K562 (cell line): ENCODE results near the gene CAMK2N1. TPM values are rescaled to one million over a fixed set of nuclear protein-coding genes. Genes with fewer than 3 reads are reported as not detected.

ENCODE experiments used
- ATAC-seq: fragments of 200-7000 bp; cut with Tn5 transposase; 3 replicates; pipeline ENCODE4 v1.9.1; 2020; ENCODE audit warnings: moderate library complexity
- BruUV-seq: library from RNA; stranded (reverse); fragments of 400-500 nt; replicated peaks from 2 replicates; lab custom pipeline; 2021; lab: Mats Ljungman, UMichigan
- CTCF ChIA-PET: fragments of 300-600 bp; formaldehyde crosslinking; extraction: SDS; loops from one replicate; lab custom pipeline; 2021; ENCODE audit warnings: low intra/inter-chr PET ratio; lab: Yijun Ruan, JAX
- POLR2A ChIA-PET: fragments of 300-600, 350-650 bp; sonication (Branson Sonifier 250); formaldehyde crosslinking; extraction: SDS; loops from one replicate; lab custom pipeline; 2021; ENCODE audit warnings: antibody characterized with exemption, inconsistent platforms; lab: Yijun Ruan, JAX
- DNase-seq, 4 experiments: peaks; one replicate each; pipeline versions ENCODE4 v3.0.0 to v3.0.0-alpha.2; 2011 to 2018; ENCODE audit warnings: low spot score in 3 of 4, mixed read lengths in 3 of 4; ENCODE audit errors: extremely low read depth in 1 of 4
- FAIRE-seq: peaks from 2 replicates; lab custom pipeline; 2011; peaks lifted over from hg19 to GRCh38; lab: Jason Lieb, UNC
- H2AFZ ChIP-seq: 2 replicates; pipeline ENCODE4 v1.6.0; 2011; ENCODE audit warnings: low read depth, low read length, control low read depth, inconsistent platforms
- H3K27ac ChIP-seq: fragments of 200-600 bp; 3 replicates; pipeline ENCODE4 v1.8.0; 2011; ENCODE audit warnings: low read depth, mild to moderate bottlenecking, control low read depth, inconsistent platforms, low read length, moderate library complexity, mixed read lengths; ENCODE audit errors: extremely low read depth
- H3K27me3 ChIP-seq, 2 experiments: fragments of 300-600 bp in 1 of 2; 2 replicates in 1 of 2; 3 replicates in 1 of 2; pipeline versions ENCODE4 v1.6.0 to v1.8.0; 2011; ENCODE audit warnings: inconsistent platforms in 2 of 2, low read length in 2 of 2, mild to moderate bottlenecking in 1 of 2, mixed read lengths in 1 of 2, moderate library complexity in 1 of 2; ENCODE audit not compliant: control insufficient read depth in 2 of 2, insufficient read depth in 2 of 2
- H3K36me3 ChIP-seq: fragments of 300-600 bp; 3 replicates; pipeline ENCODE4 v1.8.0; 2011; ENCODE audit warnings: mild to moderate bottlenecking, low read length, inconsistent platforms; ENCODE audit not compliant: control insufficient read depth, insufficient read depth
- H3K4me1 ChIP-seq, 2 experiments: fragments of 200-600 bp in 1 of 2; replicated peaks in 1 of 2; 2 replicates in 1 of 2; 3 replicates in 1 of 2; pipeline versions ENCODE4 v1.5.1 to v1.8.0; 2011; ENCODE audit warnings: inconsistent platforms in 2 of 2, low read length in 2 of 2, mild to moderate bottlenecking in 1 of 2, mixed read lengths in 1 of 2, moderate library complexity in 1 of 2; ENCODE audit not compliant: control insufficient read depth in 2 of 2, insufficient read depth in 2 of 2
- H3K4me2 ChIP-seq: 2 replicates; pipeline ENCODE4 v1.6.1; 2011; ENCODE audit warnings: low read length, control low read depth, inconsistent platforms, mixed read lengths; ENCODE audit not compliant: insufficient read depth
- H3K4me3 ChIP-seq: fragments of 200-600 bp; sonication (generic), shearing (Covaris generic); 2 replicates; pipeline ENCODE4 v1.5.1; 2016; ENCODE audit warnings: control low read depth, inconsistent platforms
- H3K79me2 ChIP-seq: fragments of 200-600 bp; 3 replicates; pipeline ENCODE4 v1.8.0; 2011; ENCODE audit warnings: low read length, inconsistent platforms; ENCODE audit not compliant: control insufficient read depth, insufficient read depth
- H3K9ac ChIP-seq, 2 experiments: 2 replicates each; pipeline versions ENCODE4 v1.6.0 to v1.6.1; 2011; ENCODE audit warnings: low read depth in 2 of 2, low read length in 2 of 2, control low read depth in 1 of 2, inconsistent platforms in 1 of 2, mild to moderate bottlenecking in 1 of 2, mixed read lengths in 1 of 2; ENCODE audit not compliant: insufficient read depth in 1 of 2
- H3K9me1 ChIP-seq: one replicate; pipeline ENCODE4 v1.6.0; 2011; ENCODE audit warnings: inconsistent platforms, mild to moderate bottlenecking, low read length, moderate library complexity; ENCODE audit not compliant: control insufficient read depth, insufficient read depth
- H3K9me3 ChIP-seq: replicated peaks from 2 replicates; pipeline ENCODE4 v1.5.1; 2011; ENCODE audit warnings: low read depth, low read length, inconsistent platforms; ENCODE audit not compliant: control insufficient read depth, insufficient read depth
- H4K20me1 ChIP-seq: replicated peaks from 2 replicates; pipeline ENCODE4 v1.6.1; 2011; ENCODE audit warnings: low read length, inconsistent platforms, mixed read lengths; ENCODE audit not compliant: control insufficient read depth, insufficient read depth
- KDM2B ChIP-seq: fragments of 250-450 bp; sonication (Bioruptor Pico); IDR thresholded peaks from 2 replicates; pipeline ENCODE4 v1.8.0; 2021; ENCODE audit warnings: mild to moderate bottlenecking, moderate library complexity
- PRMT5 ChIP-seq: sonication (generic); formaldehyde crosslinking; IDR thresholded peaks from 2 replicates; pipeline ENCODE4 v1.5.0; 2020; ENCODE audit warnings: missing genetic modification reagents
- RBFOX2 ChIP-seq: fragments of 200-400 bp; formaldehyde crosslinking; IDR thresholded peaks from 2 replicates; pipeline ENCODE4 v1.6.1; 2017; ENCODE audit warnings: low read depth, mild to moderate bottlenecking, low read length, moderate library complexity
- USF1 ChIP-seq: sonication (generic); formaldehyde crosslinking; IDR thresholded peaks from 2 replicates; pipeline ENCODE4 v1.9.0; 2022; ENCODE audit warnings: mild to moderate bottlenecking, missing genetic modification reagents
- USF2 ChIP-seq: sonication (generic); formaldehyde crosslinking; IDR thresholded peaks from 2 replicates; pipeline ENCODE4 v1.5.0; 2020; ENCODE audit warnings: missing genetic modification reagents
- ZNF512 ChIP-seq: IDR thresholded peaks from 2 replicates; pipeline ENCODE4 v1.6.1; 2016; ENCODE audit warnings: missing genetic modification characterization, missing compliant biosample characterization
- WGBS: fragments of 100-300 bp; shearing (Covaris generic); methylation state at CpG from one replicate; pipeline ENCODE4 v1.1.6; 2016; ENCODE audit warnings: low coverage, mixed read lengths; ENCODE audit not compliant: insufficient coverage; ENCODE audit errors: missing lambda C conversion rate; 5-methylcytosine and 5-hydroxymethylcytosine counted together
- in situ Hi-C: fragments of 300-500 bp; cut with MboI; formaldehyde crosslinking; loops from 4 replicates; pipeline ENCODE4 v1.15.0; 2018; ENCODE audit warnings: inconsistent platforms, mixed read lengths
- intact Hi-C: fragments of 100-400 bp; cut with micrococcal nuclease; formaldehyde crosslinking; loops from 2 replicates; pipeline ENCODE4 v1.14.2; 2022
- polyA plus RNA-seq, 8 experiments: library from polyadenylated mRNA; depleted of rRNA in 4 of 8; stranded (reverse) in 5 of 8; unstranded in 3 of 8; fragments of >200 nt; fragmentation: Nextera tagmentation in 2 of 8; fragmentation: Illumina TruSeq in 1 of 8; extraction: Ambion mirVana in 2 of 8; extraction: Trizol in 1 of 8; gene quantifications; 2 replicates each; pipeline versions ENCODE4 v1.2.1 to v1.2.3, GENCODE V29; 2011 to 2014; ENCODE audit warnings: inconsistent platforms in 1 of 8, missing spikeins in 1 of 8
- total RNA-seq, 7 experiments: library from RNA; depleted of rRNA in 6 of 7; stranded (reverse); fragments of >200 nt in 6 of 7; fragmentation: Illumina TruSeq in 2 of 7; extraction: Trizol in 2 of 7; gene quantifications; 2 replicates each; pipeline versions ENCODE4 v1.2.1 to v1.2.3, GENCODE V29; 2011 to 2021; ENCODE audit warnings: low replicate concordance in 1 of 7
- TF ChIP-seq, protein P1 (sequence below): fragments of 450-650 bp; IDR thresholded peaks from 2 replicates; pipeline ENCODE4 v1.7.0; 2016; ENCODE audit warnings: borderline replicate concordance

Gene CAMK2N1
- total and polyA plus RNA-seq, 9 of the 15 experiments (the other 6 are each of a cell fraction or from before 2014, with no cell fraction given) = 0.09 to 1.4 (median 0.34) TPM

DNA sequence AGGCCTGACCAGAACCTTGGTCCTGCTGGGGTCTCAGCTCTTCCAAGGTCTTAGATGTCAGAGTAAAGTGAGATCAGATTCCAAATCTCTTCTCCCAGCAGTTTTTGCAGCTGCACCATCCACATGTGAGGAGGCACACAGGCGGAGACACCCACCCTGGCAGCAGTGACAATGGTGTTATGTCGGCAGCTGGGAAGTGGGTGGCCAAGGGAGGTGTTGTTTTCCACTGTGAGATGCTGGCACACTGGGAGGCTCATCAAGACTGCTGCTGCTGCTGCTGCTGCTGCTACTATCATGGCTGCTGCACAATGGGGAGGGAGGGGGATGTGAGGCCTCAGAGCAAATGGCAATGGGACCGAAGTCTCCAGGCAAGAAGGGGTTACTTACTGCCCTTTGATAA is 23.6 kb downstream of the CAMK2N1 start:
- Histone ChIP-seq H3K79me2 (no peaks in the 10 kb centered on the region), H3K9ac (no peak overlapping the region), H3K9me1 (no peaks in the 10 kb centered on the region), H3K36me3 (no peaks in the 10 kb centered on the region), H2AFZ (no peak overlapping the region), H3K4me2 (no peak overlapping the region), H3K27ac (no peak overlapping the region), H3K4me3 (no peak overlapping the region), H3K4me1 (no peaks in the 10 kb centered on the region), H4K20me1 (peaks cover 5% of the 10 kb centered on the region; the same call in 1 of the 2 replicates), H3K9me3 (no peaks in the 10 kb centered on the region), H3K27me3 (peaks cover 5 to 21% of the 10 kb centered on the region in 2 experiments; a peak in 4 of 5 replicates)
- intact Hi-C loops (no loop called here), in situ Hi-C loops (no loop called here)
- CTCF ChIA-PET = no interaction called here
- FAIRE-seq = no peak
- no peak for ATAC-seq
- no peak for DNase-seq
- POLR2A ChIA-PET = interaction anchor here (0.5 to 0.8 kb wide), 2 partner anchors 9 to 856 kb away, joined by 3 to 4 read pairs; no protein-coding TSS in a partner anchor
- 4% methylated on average over 3 of the region's 3 CpGs for WGBS
- BruUV-seq = no TSS peak
- no peak for TF ChIP-seq ZNF512 (tag)
- TF ChIP-seq KDM2B (CRISPR knock-in tag) = no peak
- TF ChIP-seq PRMT5 (CRISPR knock-in tag) = no peak
- no peak for TF ChIP-seq RBFOX2

- H2AFZ ChIP-seq = no peak overlapping the region
- TF ChIP-seq USF1 = 0 out of 2 replicates have a peak, but pooled peaks have one; percentile 40
- TF ChIP-seq, protein P1, sequence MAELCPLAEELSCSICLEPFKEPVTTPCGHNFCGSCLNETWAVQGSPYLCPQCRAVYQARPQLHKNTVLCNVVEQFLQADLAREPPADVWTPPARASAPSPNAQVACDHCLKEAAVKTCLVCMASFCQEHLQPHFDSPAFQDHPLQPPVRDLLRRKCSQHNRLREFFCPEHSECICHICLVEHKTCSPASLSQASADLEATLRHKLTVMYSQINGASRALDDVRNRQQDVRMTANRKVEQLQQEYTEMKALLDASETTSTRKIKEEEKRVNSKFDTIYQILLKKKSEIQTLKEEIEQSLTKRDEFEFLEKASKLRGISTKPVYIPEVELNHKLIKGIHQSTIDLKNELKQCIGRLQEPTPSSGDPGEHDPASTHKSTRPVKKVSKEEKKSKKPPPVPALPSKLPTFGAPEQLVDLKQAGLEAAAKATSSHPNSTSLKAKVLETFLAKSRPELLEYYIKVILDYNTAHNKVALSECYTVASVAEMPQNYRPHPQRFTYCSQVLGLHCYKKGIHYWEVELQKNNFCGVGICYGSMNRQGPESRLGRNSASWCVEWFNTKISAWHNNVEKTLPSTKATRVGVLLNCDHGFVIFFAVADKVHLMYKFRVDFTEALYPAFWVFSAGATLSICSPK = no peak
- TF ChIP-seq USF2 (CRISPR knock-in tag) = peak; percentile 45
- TF ChIP-seq, all 486 proteins: peak for 2
- H3K4me1 ChIP-seq = no peaks in the 10 kb centered on the region
- no TSS peak for BruUV-seq
- ChIA-PET POLR2A (no interaction called here), CTCF (no interaction called here)
- no peak for ATAC-seq
- no peaks in the 10 kb centered on the region for H3K36me3 ChIP-seq
- H3K4me3 ChIP-seq = no peak overlapping the region
- 0% methylated on average over 1 of the region's 2 CpGs for WGBS
- no peaks in the 10 kb centered on the region for H3K9me1 ChIP-seq
- H3K79me2 ChIP-seq = no peaks in the 10 kb centered on the region
- DNase-seq = peak in 2 of 4 experiments; percentile 40 to 47
- H3K9me3 ChIP-seq = no peaks in the 10 kb centered on the region
- H4K20me1 ChIP-seq = no peaks in the 10 kb centered on the region
- in situ Hi-C loops (no loop called here), intact Hi-C loops (no loop called here)
- H3K4me2 ChIP-seq = no peak overlapping the region
- H3K27me3 ChIP-seq = peaks cover 5 to 6% of the 10 kb centered on the region in 2 experiments; a peak in 4 of 5 replicates
- no peak overlapping the region for H3K9ac ChIP-seq
- H3K27ac ChIP-seq = no peak overlapping the region
- no peak for FAIRE-seq
Measured at GRCh38 chr1:20458717-20459116, 27.3 kb downstream of the CAMK2N1 start.
